HG03025 (cell line): ENCODE measurements around the gene NPIPB9.
"Not testable (repeated sequence)": the region's sequence is repeated elsewhere in the genome, so short reads cannot be mapped to it uniquely, and the experiment has no call there.

Experiments
- ATAC-seq: cut with Tn5 transposase; IDR thresholded peaks from one replicate; pipeline ENCODE4 v1.9.1; 2021; ENCODE audit warnings: mild to moderate bottlenecking, moderate library complexity; ENCODE audit not compliant: unreplicated experiment, low FRiP score

The NPIPB9 gene

DNA sequence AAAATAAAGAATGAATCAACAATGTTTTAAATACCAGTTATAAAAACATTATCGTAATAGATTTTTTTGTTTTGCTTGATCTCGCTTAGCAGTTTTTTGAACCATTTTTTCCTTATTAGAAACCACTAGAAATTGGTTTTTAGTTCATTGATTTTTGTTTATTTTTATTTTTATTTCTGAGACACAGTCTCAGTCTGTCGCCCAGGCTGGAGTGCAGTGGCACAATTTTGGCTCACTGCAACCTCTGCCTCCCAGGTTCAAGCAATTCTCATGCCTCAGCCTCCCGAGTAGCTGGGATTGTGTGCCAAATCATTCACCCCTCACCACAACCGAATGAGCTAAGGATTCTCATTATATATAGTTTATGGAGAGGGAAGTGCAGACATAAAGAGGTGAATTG lies at the start of gene NPIPB9:
NPIPB9 (plus strand) TSS at position 301 of the 400 bp plus-strand sequence.
- ATAC-seq = not testable (repeated sequence)

DNA sequence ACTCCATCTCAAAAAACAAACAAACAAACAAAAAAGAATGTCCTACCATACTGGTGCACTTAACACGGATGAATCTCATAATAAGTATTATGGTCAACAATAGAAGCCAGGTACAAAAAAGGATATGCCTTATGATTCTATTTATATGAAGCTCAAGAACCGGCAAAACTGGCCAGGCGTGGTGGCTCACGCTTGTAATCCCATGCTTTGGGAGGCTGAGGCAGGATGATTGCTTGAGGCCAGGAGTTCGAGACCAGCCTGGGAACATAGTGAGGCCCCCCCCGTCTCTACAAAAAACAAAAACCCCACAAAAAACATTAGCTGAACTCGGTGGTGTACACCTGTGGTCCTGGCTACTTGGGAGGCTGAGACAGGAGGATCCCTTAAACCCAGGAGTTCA lies 47.3 kb upstream of the NPIPB9 start:
- ATAC-seq = not testable (repeated sequence)

DNA sequence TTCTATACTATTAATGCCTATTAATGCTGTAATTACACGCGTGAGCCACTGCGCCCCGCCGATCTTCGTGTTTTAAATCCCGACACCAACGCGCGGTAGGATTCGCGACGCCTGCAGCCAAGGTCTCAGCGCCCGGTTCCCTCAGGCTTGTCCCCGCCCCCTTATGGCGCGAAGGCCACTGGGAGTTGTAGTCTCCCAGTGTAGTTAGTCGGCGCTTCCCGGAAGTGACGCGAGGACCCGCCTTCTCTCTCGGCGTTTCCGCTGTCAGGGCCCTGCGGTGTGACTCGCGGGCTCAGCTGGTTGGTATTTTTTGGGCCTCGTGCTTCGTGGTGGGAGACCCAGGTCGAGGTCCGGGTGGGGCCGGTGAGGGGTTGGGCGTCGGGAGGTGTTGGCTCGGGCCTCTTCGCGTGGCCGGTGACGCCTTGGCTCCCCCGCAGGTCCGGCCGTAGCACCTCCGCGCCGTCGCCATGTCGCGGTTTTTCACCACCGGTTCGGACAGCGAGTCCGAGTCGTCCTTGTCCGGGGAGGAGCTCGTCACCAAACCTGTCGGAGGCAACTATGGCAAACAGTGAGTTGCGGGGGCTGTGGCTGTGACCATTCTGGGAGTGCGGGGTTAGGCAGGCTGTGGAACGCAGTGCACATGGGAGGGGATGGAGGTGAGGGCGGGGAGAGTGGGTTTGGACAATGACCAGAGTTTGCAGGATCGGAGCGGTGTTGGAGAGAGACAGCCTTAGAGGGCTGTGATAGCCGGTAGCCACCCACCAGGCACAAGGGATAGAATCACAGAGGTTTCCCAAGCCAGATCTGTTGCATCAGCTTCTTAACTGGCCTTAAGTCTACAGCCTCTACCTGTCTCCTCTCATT lies 40.1 kb upstream of the NPIPB9 start, which contains the start of gene EIF3C:
EIF3C (plus strand) TSS at position 245 of the 864 bp plus-strand sequence; CDS start at position 468, 223 bp downstream.
- ATAC-seq = peak; percentile 90

DNA sequence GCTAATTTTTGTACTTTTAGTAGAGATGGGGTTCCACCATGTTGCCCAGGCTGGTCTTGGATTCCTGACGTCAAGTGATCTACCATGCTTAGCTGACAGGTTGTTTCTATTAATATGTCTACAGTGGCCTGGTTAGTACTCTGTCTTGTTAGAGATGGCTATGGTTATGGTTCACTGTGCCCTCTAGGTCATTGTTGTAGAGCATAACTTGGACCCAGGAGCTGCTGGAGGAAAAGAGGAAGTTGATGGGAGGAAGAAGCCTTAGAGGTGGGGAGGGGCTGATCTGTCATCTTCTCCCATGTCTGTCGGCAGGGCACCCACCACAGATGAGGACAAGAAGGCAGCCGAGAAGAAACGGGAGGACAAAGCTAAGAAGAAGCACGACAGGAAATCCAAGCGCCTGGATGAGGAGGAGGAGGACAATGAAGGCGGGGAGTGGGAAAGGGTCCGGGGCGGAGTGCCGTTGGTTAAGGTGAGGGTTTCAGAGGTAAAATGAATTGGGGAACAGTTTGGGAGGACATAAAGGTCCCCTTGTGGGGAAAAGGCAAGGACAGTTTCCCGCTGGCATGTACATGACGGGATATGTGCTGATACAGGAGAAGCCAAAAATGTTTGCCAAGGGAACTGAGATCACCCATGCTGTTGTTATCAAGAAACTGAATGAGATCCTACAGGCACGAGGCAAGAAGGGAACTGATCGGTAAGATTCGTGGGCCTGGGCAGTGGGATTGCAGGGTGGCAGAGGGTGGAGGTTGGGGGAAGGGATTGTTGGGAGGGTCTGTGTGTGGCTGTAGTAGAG lies 28.5 kb upstream of the NPIPB9 start:
- ATAC-seq = not testable (repeated sequence)

DNA sequence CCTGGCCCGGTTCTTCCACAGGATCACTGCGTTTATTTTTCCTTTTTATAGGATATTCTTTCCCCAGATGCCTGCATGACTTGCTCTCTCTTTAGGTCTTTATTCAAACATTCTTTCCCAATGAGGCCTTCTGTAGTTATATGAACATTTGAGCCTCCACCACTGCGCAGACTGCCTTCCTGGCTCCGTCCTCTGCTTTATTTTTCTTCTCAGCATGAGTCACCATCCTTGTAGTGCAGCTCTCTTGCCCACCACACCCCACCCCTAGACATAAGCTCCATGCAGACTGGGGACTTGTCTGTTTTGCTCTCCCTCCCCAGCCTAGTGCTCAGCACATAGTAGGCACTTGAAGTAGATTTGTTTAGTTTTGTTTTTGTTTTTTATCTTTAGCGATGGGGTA lies 20.3 kb upstream of the NPIPB9 start:
- not testable (repeated sequence) for ATAC-seq

DNA sequence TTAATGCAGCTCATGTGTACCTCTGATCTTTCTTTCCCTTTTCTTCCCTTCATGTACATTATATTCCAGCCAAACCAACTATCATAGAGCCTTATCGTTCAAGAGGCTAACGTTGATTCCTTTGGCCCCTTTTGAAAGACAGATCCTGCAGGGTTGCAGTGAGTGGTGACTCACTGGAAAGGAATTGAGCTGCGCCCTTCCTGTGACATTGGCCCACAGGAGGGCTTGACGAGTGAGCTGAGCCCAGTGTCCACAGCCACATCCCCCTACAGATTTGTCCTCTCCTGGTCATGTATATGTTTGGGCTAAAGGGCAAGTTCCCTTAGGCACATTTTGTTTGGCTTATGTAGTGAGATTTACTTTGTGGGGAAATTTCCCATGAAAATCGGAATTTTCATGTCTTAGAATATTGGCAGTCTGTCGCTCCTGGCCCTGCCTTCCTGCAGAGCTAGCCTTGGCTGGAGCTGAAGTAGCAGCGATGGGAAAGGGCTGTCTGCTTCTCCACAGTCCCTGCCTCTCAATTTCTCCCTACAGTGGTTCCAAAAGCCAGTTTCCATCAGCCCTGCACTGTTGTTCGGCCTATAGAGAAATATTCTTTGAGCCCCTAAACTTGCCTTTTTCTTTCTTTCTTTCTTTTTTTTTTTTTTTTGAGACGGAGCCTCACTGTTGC lies 19.0 kb upstream of the NPIPB9 start:
- not testable (repeated sequence) for ATAC-seq

DNA sequence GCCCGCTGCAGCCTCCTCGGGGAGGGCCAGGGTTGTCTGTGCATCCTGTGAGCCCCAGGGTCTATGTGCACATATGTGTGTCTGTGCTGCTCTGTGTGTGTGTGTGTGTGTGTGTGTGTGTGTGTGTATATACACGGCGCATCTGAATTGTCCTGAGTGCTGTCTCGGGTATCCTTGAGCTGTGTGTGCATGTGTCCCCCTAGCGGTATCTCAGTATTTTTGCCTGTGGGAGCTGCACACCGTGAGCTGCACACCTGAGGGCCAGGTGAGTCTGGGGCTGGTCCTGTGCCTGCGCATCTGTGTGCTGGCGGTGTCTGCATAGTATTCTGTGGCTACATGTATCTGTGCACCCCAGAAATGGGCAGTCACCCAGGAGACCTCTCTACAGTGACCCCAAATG lies 11.8 kb upstream of the NPIPB9 start:
- ATAC-seq = not testable (repeated sequence)

DNA sequence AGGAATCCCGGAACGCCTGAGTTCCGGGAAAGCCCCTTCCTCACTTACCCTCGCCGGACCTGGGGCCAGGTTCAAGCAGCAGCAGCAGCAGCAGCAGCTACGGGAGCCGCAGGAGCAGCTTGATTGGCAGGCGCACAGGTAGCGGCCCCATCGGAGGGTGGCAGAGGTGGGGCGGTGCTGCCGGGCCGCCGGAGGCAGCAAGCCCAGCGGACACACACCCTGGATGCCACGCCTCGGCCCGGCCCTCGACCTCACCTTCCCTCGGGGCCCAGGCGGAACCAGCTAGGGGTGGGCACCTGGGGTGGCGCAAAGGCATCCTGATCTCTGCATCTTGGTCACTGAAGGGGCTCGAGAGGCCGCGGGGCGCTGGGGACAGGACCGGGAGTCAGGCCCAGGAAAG lies 11.0 kb upstream of the NPIPB9 start:
- not testable (repeated sequence) for ATAC-seq

DNA sequence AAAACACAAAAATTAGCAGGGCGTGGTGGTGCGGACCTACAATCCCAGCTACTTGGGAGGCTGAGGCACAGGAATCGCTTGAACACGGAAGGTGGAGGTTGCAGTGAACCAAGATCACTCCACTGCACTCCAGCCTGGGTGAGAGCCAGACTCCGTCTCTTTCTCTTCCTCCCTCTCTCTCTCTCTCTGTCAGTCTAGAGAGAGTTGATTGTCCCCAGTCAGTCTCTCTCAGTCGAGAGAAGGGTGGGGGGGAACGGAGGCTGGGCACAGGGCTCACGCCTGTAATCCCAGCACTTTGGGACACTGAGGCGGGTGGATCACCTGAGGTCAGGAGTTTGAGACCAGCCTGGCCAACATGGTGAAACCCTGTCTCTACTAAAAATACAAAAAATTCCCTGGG lies 10.3 kb upstream of the NPIPB9 start:
- not testable (repeated sequence) for ATAC-seq

DNA sequence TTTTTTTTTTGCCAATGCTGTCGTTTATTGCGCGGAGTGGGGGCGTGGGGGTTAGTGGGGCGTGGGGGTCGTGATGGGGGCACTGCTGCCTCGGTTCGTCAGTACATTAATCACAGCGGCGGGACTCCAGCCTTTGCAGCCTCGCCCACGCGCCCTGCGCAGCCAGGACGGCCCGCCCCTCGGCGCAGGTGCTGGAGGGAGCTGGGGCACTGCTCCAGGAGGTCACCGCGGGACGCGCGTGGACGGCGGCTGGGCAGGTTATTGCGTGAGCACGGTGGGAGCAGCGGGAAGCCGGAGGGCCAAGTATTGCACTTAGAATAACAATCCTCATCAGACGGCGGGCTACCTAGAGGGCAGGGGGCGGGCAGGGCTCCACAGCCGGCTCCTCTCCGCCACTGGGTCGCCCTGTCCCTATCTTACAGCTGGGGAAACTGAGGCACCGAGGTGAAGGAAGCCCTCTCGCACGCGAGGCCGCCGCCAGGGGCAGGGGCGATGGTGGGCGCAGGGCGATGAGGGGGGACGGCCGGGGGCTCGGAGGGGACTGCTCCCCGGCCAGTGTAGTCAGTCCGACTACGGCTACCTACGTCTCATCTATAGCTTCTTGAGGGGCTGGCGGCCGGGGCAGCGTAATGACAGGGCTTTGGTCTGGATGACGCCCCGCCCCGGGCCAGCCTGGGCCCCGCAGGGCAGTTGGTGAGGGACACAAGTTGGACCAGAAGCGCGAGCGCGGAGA lies 4.8 kb upstream of the NPIPB9 start:
- not testable (repeated sequence) for ATAC-seq

DNA sequence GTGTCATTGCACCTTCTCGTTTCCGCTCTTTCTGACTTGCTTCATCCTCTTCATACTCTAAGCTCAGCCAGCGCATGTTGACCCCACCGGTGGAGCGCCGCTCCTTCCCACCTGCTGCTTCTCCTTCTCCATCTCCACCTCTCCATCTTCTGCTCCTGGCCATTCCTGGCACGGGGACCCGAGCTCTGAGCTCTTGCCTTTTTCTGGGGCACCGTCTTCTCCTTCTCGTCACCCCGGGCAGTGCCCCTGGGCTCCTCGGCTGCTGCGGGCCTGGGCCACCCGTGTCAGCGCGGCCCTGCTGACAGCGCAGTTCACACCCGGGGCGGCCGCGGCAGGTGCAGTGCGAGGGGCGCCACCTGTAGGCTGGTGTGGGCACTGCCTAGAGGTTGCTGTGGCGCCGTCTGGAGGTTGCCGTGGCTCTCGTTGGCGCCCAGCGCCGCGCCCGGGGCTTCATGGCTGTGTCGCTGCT lies 1.6 kb upstream of the NPIPB9 start:
- ATAC-seq = peak; percentile 84

DNA sequence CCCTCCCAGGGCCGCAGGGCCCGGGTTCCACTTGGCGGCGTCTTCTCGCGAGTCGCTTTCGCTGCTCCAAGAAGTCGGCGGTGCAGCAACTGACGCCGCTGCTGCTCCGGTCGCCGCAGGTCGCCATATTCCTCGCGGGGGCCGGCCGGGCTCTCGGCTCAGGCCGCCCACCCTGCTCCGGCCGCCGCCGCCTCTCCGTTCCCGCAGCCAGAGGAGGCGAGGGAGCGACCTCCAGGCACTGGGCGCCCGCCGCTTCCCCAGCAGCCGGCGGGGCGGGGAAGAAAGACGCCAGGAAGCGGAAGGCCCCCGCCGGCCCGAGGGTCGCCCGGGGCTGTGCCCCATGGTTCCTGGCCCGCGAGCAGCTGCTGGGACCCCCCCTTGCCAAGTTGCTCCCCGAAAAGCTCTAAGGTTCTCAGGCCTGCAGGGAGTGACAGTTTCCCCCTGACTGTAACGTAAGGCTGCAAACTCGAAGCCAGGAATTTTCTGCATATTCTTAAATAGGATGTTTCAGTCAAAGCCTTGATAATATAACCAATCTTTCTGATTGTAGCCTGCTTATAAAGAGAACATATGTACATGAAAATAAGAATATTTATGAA lies 1.0 kb upstream of the NPIPB9 start:
- peak; percentile 17 for ATAC-seq

DNA sequence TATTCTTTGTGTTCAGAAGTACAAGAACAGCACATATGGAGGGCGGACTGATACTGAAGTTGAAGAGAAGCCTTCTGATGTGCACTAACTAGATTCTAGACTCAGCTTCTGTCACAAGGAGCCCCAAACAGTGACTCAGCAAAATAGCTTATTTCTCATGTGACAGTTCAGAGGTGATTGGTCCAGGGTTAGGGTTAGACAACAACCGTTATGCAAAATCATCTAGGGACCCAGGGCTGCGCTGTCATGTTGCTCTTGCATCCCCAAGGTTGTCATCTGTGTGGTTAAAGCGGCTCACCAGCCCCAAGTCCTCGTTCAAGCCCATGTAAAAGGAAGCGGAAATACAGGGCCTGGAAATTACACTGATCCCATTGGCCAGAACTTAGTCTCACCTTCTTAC lies 30.1 kb downstream of the NPIPB9 start:
- ATAC-seq = not testable (repeated sequence)

DNA sequence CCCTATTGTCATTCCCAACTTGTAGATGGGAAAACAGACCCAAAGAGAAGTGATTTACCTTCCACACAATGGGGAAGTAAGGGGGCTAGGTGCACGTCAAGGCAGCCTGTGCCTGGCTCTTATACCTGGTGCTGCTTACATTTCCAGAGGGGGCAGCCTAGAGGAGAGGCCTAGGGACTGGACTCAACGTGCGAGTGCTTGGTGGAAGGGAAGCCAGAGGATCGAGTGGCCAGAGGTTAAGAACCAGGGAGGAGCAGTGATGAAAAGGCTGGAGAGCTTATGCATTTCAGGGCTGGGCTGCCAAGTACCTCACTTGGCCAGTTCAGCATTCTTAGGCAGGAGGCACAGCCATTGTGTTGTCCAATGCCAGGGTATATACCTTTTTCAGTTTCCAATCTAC lies 30.8 kb downstream of the NPIPB9 start:
- not testable (repeated sequence) for ATAC-seq

DNA sequence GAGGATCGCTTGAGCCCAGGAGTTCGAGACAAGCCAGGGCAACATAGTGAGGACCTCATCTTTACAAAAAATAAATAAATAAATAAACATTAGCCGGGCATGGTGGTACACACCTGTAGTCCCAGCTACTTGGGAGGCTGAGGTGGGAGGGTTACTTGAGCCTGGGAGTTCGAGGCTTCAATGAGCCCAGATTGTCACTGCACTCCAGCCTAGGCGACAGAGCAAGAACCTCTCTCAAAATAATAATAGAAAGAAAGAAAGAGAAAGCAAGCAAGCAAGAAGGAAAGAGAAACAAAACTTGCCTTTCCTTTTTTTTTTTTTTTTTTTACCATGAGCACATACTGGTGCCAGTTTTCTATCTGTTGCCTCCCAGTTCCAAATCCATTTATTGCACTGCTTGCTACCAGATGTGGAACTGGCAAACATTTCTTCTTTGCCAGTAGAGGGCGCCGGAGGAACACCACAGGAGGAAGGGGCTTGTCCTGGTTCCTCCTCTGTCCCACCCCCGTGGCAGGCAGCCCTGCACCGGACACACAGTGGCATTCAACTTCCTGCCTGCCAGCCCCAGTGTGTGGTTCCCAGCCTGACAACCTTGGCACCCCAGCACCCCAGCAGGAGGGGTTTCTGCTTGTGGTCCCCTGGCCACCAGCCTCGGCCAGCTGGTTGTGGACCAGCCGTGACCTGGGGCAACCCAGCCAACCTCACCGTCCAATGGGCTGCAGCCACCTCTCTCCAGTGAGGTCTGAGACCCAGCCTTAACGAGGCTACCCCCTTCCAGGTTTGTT lies 50.8 kb downstream of the NPIPB9 start:
- ATAC-seq = peak; percentile 79

DNA sequence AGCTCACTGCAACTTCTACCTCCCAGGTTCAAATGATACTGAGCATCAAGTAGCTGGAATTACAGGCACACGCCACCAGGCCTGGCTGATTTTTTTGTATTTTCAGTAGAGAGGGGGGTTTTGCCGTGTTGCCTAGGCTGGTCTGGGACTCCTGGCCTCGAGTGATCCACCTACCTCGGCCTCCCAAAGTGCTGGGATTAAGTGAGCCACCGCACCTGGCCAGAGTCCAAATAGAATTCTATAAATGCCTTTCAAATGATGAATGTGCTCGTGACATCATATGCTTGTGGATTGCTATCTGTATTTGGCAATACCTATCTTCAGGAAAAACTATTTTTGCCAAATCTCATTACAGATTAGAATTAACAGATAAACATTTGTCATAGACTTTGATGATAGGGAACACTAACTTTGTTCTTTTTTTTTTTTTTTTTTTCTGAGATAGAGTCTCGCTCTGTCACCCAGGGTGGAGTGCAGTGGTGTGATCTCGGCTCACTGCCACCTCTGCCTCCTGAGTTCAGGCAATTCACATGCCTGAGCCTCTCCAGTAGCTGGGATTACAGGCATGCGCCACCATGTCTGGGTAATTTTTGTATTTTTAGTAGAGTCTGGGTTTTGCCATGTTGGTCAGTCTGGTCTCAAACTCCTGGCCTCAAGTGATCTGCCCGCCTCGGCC lies 56.0 kb downstream of the NPIPB9 start:
- ATAC-seq = not testable (repeated sequence)

DNA sequence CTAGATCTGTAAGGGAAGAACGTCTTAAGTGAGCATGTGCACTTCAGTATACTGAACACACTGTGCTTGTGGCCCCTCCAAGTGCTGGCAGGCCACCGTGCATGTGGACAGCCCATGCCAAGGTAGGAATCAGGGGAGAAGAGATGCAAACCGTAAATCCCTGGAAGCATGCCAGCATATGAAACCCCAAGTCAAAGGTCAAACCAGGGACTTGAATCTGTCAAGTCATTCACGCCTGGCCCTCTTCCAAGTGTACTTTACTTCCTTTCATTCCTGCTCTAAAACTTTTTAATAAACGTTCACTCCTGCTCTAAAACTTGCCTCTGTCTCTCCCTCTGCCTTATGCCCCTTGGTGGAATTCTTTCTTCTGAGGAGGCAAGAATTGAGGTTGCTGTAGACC lies 68.4 kb downstream of the NPIPB9 start:
- no peak for ATAC-seq

DNA sequence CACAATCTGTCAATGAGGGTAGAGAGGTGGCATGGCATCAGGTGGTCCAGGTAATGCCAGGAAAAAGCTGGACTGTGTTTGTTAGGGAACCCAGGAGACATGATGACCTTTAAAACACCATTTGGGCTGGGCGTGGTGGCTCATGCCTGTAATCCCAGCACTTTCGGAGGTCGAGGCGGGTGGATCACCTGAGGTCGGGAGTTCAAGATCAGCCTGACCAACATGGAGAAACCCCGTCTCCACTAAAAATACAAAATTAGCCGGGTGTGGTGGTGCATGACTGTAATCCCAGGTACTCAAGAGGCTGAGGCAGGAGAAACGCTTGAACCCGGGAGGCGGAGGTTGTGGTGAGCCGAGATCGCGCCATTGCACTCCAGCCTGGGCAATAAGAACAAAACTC lies 69.0 kb downstream of the NPIPB9 start:
- ATAC-seq = not testable (repeated sequence)
